Trophoblast cell (in vitro differentiated cells and primary cell): Measurements from ENCODE around the gene MEAK7.

ENCODE experiments used
- DNase-seq, 2 donors: peaks; one replicate each; pipeline ENCODE4 v3.0.0-alpha.2; 2016
- H2AFZ ChIP-seq: 2 replicates; pipeline ENCODE4 v1.6.1; 2013; ENCODE audit warnings: low read length, moderate library complexity, mild to moderate bottlenecking; ENCODE audit not compliant: insufficient read depth, poor library complexity
- H2AK5ac ChIP-seq: 2 replicates; pipeline ENCODE4 v1.6.1; 2013; ENCODE audit warnings: mild to moderate bottlenecking, low read length
- H2BK120ac ChIP-seq: 2 replicates; pipeline ENCODE4 v1.6.1; 2013; ENCODE audit warnings: low read length, mild to moderate bottlenecking, moderate library complexity; ENCODE audit not compliant: insufficient read depth, poor library complexity
- H2BK12ac ChIP-seq: 2 replicates; pipeline ENCODE4 v1.6.1; 2013; ENCODE audit warnings: mild to moderate bottlenecking, low read length, moderate library complexity
- H2BK5ac ChIP-seq: 2 replicates; pipeline ENCODE4 v1.6.1; 2013; ENCODE audit warnings: low read length, low read depth, moderate library complexity, mild to moderate bottlenecking; ENCODE audit not compliant: poor library complexity
- H3K14ac ChIP-seq: 2 replicates; pipeline ENCODE4 v1.6.1; 2013; ENCODE audit warnings: mild to moderate bottlenecking, low read length
- H3K18ac ChIP-seq: 2 replicates; pipeline ENCODE4 v1.6.1; 2013; ENCODE audit warnings: mild to moderate bottlenecking, low read length
- H3K23ac ChIP-seq: 2 replicates; pipeline ENCODE4 v1.6.1; 2013; ENCODE audit warnings: low read length
- H3K27ac ChIP-seq: 2 replicates; pipeline ENCODE4 v1.5.1; 2013; ENCODE audit warnings: low read depth, mild to moderate bottlenecking, inconsistent platforms, low read length, moderate library complexity
- H3K27me3 ChIP-seq: 2 replicates; pipeline ENCODE4 v1.6.1; 2013; ENCODE audit warnings: inconsistent platforms, mild to moderate bottlenecking, low read length, moderate library complexity; ENCODE audit not compliant: insufficient read depth
- H3K36me3 ChIP-seq, 2 experiments: 1 replicate in 1 of 2; 2 replicates in 1 of 2; pipeline ENCODE4 v1.6.1; 2013; ENCODE audit warnings: low read length in 2 of 2, mild to moderate bottlenecking in 2 of 2, moderate library complexity in 1 of 2; ENCODE audit not compliant: insufficient read depth in 2 of 2, control insufficient read depth in 1 of 2
- H3K4ac ChIP-seq: 2 replicates; pipeline ENCODE4 v1.6.1; 2013; ENCODE audit warnings: low read depth, mild to moderate bottlenecking, low read length, moderate library complexity
- H3K4me1 ChIP-seq, 2 experiments: 1 replicate in 1 of 2; 2 replicates in 1 of 2; pipeline ENCODE4 v1.6.1; 2013; ENCODE audit warnings: low read length in 2 of 2, mild to moderate bottlenecking in 2 of 2, moderate library complexity in 1 of 2; ENCODE audit not compliant: insufficient read depth in 2 of 2, control insufficient read depth in 1 of 2
- H3K4me2 ChIP-seq: 2 replicates; pipeline ENCODE4 v1.6.1; 2013; ENCODE audit warnings: inconsistent platforms, mild to moderate bottlenecking, low read length, moderate library complexity
- H3K4me3 ChIP-seq: 2 replicates; pipeline ENCODE4 v1.5.1; 2013; ENCODE audit warnings: mild to moderate bottlenecking, low read depth, low read length, inconsistent platforms
- H3K79me1 ChIP-seq: one replicate; pipeline ENCODE4 v1.6.1; 2013; ENCODE audit warnings: low read length
- H3K79me2 ChIP-seq: 2 replicates; pipeline ENCODE4 v1.6.1; 2013; ENCODE audit warnings: low read length, mild to moderate bottlenecking; ENCODE audit not compliant: control insufficient read depth, insufficient read depth, poor library complexity
- H3K9ac ChIP-seq: 2 replicates; pipeline ENCODE4 v1.6.1; 2013; ENCODE audit warnings: mild to moderate bottlenecking, low read length
- H3K9me3 ChIP-seq: 2 replicates; pipeline ENCODE4 v1.6.1; 2013; ENCODE audit warnings: low read depth, mild to moderate bottlenecking, control low read depth, inconsistent platforms, low read length; ENCODE audit not compliant: insufficient read depth
- H4K12ac ChIP-seq: 2 replicates; pipeline ENCODE4 v1.6.1; 2013; ENCODE audit warnings: low read depth, mild to moderate bottlenecking, low read length, moderate library complexity
- H4K8ac ChIP-seq: 2 replicates; pipeline ENCODE4 v1.6.1; 2013; ENCODE audit warnings: low read depth, mild to moderate bottlenecking, low read length, moderate library complexity
- H4K91ac ChIP-seq: one replicate; pipeline ENCODE4 v1.6.1; 2013; ENCODE audit warnings: low read depth, mild to moderate bottlenecking, low read length, moderate library complexity
- WGBS: extraction: QIAGEN DNeasy Blood & Tissue Kit; methylation state at CpG from one replicate; pipeline ENCODE4 v1.1.7; 2013; ENCODE audit warnings: missing lambda C conversion rate; ENCODE audit not compliant: insufficient read length, insufficient coverage; ENCODE audit errors: extremely low coverage; 5-methylcytosine and 5-hydroxymethylcytosine counted together

MEAK7 gene

DNA sequence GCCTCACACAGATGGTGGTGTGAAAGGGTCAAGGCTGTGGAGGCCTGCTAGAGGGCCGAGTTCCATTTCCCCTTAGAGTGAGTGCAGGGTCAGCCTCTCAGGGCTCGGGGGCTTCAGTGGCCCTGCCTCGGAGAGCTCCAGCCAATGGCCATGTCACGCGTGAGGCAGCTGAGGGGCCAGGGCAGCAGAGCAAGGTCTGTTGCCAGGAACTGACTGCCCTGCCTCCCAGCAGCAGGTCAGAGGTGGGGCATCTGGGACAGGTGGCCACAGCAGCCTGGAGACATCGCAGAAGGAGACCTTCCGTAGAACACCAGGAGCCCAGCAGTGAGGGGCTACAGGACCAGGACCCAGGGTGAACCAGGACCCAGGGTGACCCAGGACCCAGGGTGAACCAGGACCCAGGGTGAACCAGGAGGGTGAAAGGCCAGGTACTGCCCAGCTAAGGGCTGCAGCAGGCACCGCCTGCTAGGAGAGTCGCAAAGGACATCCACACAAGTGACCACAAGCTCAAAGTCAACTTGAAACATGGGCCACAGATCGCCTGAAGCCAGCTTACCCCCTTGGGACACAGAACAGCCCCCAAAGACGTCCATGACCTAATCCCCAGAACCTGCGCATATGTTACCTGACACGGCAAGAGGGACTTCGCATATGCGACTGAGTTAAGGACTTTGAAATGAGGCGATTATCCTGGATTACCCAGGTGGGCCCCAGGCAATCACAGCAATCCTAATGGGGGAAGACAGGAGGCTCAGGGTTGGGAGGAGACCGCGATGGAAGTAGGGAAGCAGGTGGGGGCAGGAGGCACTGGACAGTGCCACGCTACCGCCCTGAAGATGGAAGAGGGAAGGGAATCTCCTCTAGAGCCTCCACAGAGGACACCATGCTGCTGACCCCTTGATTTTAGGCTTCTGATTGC, 4.8 kb upstream of the MEAK7 start:
- H3K9ac ChIP-seq: no peak overlapping the region
- no peak overlapping the region for H3K18ac ChIP-seq
- no peak overlapping the region for H2BK120ac ChIP-seq
- no peak overlapping the region for H3K4ac ChIP-seq
- H3K9me3 ChIP-seq: no peaks in the 10 kb centered on the region
- no peak overlapping the region for H4K91ac ChIP-seq
- no peak overlapping the region for H3K23ac ChIP-seq
- peaks cover 11 to 16% of the 10 kb centered on the region in 2 experiments for H3K4me1 ChIP-seq
- no peak overlapping the region for H4K8ac ChIP-seq
- H3K4me2 ChIP-seq: no peak overlapping the region
- H2BK5ac ChIP-seq: no peak overlapping the region
- no peaks in the 10 kb centered on the region for H3K36me3 ChIP-seq
- no peak overlapping the region for H4K12ac ChIP-seq
- no peak overlapping the region for H3K4me3 ChIP-seq
- no peak overlapping the region for H3K14ac ChIP-seq
- no peak overlapping the region for H2AFZ ChIP-seq
- peaks cover 3% of the 10 kb centered on the region for H3K79me2 ChIP-seq
- no peak overlapping the region for H2AK5ac ChIP-seq
- no peak for DNase-seq
- no peak overlapping the region for H3K27ac ChIP-seq
- no peaks in the 10 kb centered on the region for H3K27me3 ChIP-seq
- peaks cover 14% of the 10 kb centered on the region for H3K79me1 ChIP-seq
- WGBS: no CpG with 5 or more reads among the region's 20 CpGs
- H2BK12ac ChIP-seq: peak overlapping the region; percentile 10

DNA sequence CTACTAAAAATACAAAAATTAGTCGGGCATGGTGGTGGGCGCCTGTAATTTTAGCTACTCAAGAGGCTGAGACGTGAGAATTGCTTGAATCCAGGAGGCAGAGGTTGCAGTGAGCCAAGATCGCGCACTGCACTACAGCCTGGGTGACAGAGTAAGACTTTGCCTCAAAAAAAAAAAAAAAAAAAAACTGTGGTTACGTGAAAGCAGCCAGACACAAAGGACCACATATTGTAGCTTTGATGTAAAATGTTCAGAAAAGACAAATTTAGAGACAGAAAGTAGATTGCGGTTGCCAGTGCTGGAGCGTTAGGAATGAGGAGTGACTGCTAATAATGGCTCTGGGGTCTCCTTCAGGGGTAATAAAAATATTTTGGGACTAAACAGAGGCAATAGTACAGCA, 4.0 kb upstream of the MEAK7 start:
- no CpG with 5 or more reads among the region's 8 CpGs for WGBS
- H3K4me1 ChIP-seq: peaks cover 17 to 21% of the 10 kb centered on the region in 2 experiments
- no peak overlapping the region for H3K4me2 ChIP-seq

DNA sequence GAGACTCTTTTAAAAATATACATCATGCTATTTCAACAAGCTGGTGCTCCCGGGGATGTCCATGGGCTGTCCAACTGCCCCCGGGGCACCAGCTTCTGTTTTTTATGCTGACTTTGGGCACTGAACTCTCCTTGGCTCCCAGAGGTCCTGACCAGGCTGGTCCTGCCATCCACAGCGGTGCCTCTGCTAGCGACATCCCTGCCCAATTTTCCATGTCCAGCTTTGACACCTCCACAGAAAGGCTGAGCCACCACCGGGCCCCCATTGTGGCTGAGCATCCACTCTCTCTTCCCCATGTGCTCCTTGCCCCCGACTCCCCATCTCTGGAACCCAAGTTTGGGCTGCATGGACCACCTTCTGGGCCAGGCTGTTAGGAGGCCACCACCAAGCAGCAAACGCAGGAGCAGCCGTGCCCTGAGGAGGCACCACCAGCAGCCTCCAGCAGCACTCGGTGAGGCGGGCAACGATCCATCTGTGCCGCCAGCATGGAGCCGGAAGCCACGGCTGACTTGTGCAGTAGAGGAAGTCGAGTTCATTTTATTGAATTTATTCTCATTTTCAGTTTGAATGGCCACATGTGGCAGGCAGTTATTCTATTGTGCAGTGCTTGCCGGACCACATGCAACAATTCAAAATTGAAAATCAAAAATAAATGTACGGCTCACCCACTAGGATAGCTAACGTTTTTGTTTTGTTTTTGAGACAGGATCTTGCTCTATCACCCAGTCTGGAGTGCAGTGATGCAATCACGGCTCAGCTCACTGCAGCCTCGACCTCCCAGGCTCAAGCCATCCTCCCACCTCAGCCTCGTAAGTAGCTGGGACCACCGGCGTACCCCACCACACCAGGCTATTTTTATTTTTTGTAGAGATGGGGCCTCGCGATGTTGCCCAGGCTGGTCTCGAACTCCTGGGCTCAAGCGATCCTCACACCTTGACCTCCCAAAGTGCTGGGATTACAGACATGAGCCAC, 2.8 kb upstream of the MEAK7 start:
- no peak overlapping the region for H2AFZ ChIP-seq
- H4K8ac ChIP-seq: no peak overlapping the region
- no peak overlapping the region for H2AK5ac ChIP-seq
- H3K4ac ChIP-seq: no peak overlapping the region
- no CpG with 5 or more reads among the region's 27 CpGs for WGBS
- peak; percentile 30 to 54 for DNase-seq
- no peak overlapping the region for H2BK12ac ChIP-seq
- peaks cover 0 to under 1% of the 10 kb centered on the region in 2 experiments for H3K36me3 ChIP-seq
- peaks cover 18 to 21% of the 10 kb centered on the region in 2 experiments for H3K4me1 ChIP-seq
- peaks cover 6% of the 10 kb centered on the region for H3K79me2 ChIP-seq
- H3K14ac ChIP-seq: no peak overlapping the region
- H4K12ac ChIP-seq: no peak overlapping the region
- no peak overlapping the region for H3K27ac ChIP-seq
- H3K27me3 ChIP-seq: no peaks in the 10 kb centered on the region
- H3K9ac ChIP-seq: no peak overlapping the region
- H3K9me3 ChIP-seq: no peaks in the 10 kb centered on the region
- no peak overlapping the region for H3K4me2 ChIP-seq
- H4K91ac ChIP-seq: no peak overlapping the region
- no peak overlapping the region for H3K18ac ChIP-seq
- H2BK5ac ChIP-seq: no peak overlapping the region
- H3K79me1 ChIP-seq: peaks cover 13% of the 10 kb centered on the region
- H2BK120ac ChIP-seq: no peak overlapping the region
- peak overlapping the region; percentile 34 for H3K4me3 ChIP-seq
- H3K23ac ChIP-seq: no peak overlapping the region

More for the DNA sequence above, 4.0 kb upstream of the MEAK7 start:
- Histone ChIP-seq H2AK5ac (no peak overlapping the region), H2AFZ (no peak overlapping the region), H3K27me3 (no peaks in the 10 kb centered on the region), H3K18ac (no peak overlapping the region), H3K4ac (no peak overlapping the region), H3K79me2 (peaks cover 6% of the 10 kb centered on the region), H3K4me3 (no peak overlapping the region), H4K8ac (no peak overlapping the region), H3K14ac (no peak overlapping the region), H3K23ac (no peak overlapping the region), H3K36me3 (no peaks in the 10 kb centered on the region), H2BK5ac (no peak overlapping the region), H4K12ac (no peak overlapping the region), H2BK120ac (no peak overlapping the region), H3K79me1 (peaks cover 13% of the 10 kb centered on the region), H3K27ac (no peak overlapping the region), H4K91ac (no peak overlapping the region), H3K9ac (no peak overlapping the region), H2BK12ac (no peak overlapping the region), H3K9me3 (no peaks in the 10 kb centered on the region)
- no peak for DNase-seq
